Smooth muscle cell (in vitro differentiated cells): ENCODE measurements around the gene ATP1B1. TPM values are rescaled to one million over a fixed set of nuclear protein-coding genes. Genes with fewer than 3 reads are reported as not detected.

Experiments used
- DNase-seq: peaks from one replicate; lab custom pipeline; 2025; ENCODE audit not compliant: unreplicated experiment; lab: John Stamatoyannopoulos, UW
- H2AFZ ChIP-seq: fragments of 200-600 bp; sonication (generic); 2 replicates; pipeline ENCODE4 v1.6.0; 2016; ENCODE audit warnings: antibody characterized with exemption, low read depth, mild to moderate bottlenecking
- H3F3A ChIP-seq: fragments of 200-600 bp; sonication (generic); 2 replicates; pipeline ENCODE4 v1.6.0; 2017; ENCODE audit warnings: antibody characterized with exemption, low read depth
- H3K27ac ChIP-seq: fragments of 200-600 bp; sonication (generic); 2 replicates; pipeline ENCODE4 v1.5.1; 2016; ENCODE audit warnings: low read depth, mild to moderate bottlenecking
- H3K27me3 ChIP-seq: fragments of 200-600 bp; sonication (generic); 2 replicates; pipeline ENCODE4 v1.6.1; 2016; ENCODE audit warnings: low read depth, mild to moderate bottlenecking
- H3K36me3 ChIP-seq: fragments of 200-600 bp; sonication (generic); 2 replicates; pipeline ENCODE4 v1.5.1; 2016; ENCODE audit warnings: low read depth
- H3K4me1 ChIP-seq: fragments of 200-600 bp; sonication (generic); 2 replicates; pipeline ENCODE4 v1.5.1; 2016; ENCODE audit warnings: low read depth
- H3K4me2 ChIP-seq: fragments of 200-600 bp; sonication (generic); 2 replicates; pipeline ENCODE4 v1.6.0; 2016; ENCODE audit warnings: mild to moderate bottlenecking
- H3K4me3 ChIP-seq: fragments of 200-600 bp; sonication (generic); 2 replicates; pipeline ENCODE4 v1.5.1; 2016; ENCODE audit warnings: mild to moderate bottlenecking
- H3K79me2 ChIP-seq: fragments of 200-600 bp; sonication (generic); 2 replicates; pipeline ENCODE4 v1.6.0; 2016; ENCODE audit warnings: low read depth, mild to moderate bottlenecking
- H3K9ac ChIP-seq: fragments of 200-600 bp; sonication (generic); 2 replicates; pipeline ENCODE4 v1.6.0; 2016; ENCODE audit warnings: low read depth
- H3K9me3 ChIP-seq: fragments of 200-600 bp; sonication (generic); replicated peaks from 2 replicates; pipeline ENCODE4 v1.5.1; 2016; ENCODE audit warnings: low read depth
- H4K20me1 ChIP-seq: fragments of 200-600 bp; sonication (generic); 2 replicates; pipeline ENCODE4 v1.6.0; 2016; ENCODE audit warnings: low read depth
- WGBS: methylation state at CpG from one replicate; pipeline ENCODE4 v1.1.7; 2016; ENCODE audit warnings: low lambda C conversion rate; 5-methylcytosine and 5-hydroxymethylcytosine counted together
- polyA plus RNA-seq: library from polyadenylated mRNA; unstranded; fragments of >200 nt; fragmentation: Nextera tagmentation; extraction: Ambion mirVana; gene quantifications from 2 replicates; pipeline ENCODE4 v1.2.1, GENCODE V29; 2016
- total RNA-seq: library from RNA; depleted of rRNA; stranded (reverse); fragments of >200 nt; gene quantifications from 2 replicates; pipeline ENCODE4 v1.2.3, GENCODE V29; 2014
- TF ChIP-seq, protein P1 (sequence below): fragments of 200-600 bp; sonication (generic); IDR thresholded peaks from 2 replicates; pipeline ENCODE4 v1.5.1; 2017; ENCODE audit warnings: borderline replicate concordance, mild to moderate bottlenecking, antibody characterized with exemption; ENCODE audit not compliant: insufficient read depth, poor library complexity, severe bottlenecking

Gene ATP1B1
- total and polyA plus RNA-seq, 2 experiments from 2014 or later, result 144 to 347 TPM

DNA sequence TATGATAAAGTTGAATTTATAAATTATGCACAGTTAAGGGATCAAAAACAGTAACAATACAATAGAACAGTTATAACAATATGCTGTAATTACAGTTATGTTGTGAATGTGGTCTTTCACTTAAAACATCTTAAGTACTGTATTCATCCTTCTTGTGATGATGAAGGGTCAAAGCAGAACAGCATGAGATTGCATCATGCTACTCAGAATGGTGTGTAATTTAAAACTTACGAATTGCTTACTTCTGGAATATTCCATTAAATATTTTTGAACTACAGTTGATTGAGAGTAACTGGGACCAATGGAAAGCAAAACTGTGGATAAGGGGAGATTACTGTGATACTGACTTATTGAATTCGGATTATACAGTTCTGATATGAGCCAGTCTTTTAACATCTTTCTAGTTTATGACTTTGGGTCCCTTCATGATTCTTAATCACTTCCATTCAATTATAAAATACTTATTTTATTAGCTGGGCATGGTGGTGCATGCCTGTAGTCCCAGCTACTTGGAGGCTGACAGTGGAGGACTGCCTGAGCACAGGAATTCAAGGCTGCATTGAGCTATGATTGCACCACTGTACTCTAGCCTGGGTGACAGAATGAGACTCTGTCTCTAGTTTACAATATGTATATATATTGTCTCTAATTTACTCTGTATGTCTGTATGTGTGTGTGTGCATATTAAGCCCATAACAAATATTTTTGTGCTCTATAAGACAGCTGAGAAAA, 43.2 kb downstream of the ATP1B1 start:
- Histone ChIP-seq H3K27me3 (no peaks in the 10 kb centered on the region), H3K9ac (no peak overlapping the region), H4K20me1 (no peaks in the 10 kb centered on the region), H3K79me2 (no peaks in the 10 kb centered on the region), H3K36me3 (no peaks in the 10 kb centered on the region), H3K9me3 (no peaks in the 10 kb centered on the region), H2AFZ (no peak overlapping the region), H3K27ac (no peak overlapping the region), H3K4me2 (no peak overlapping the region), H3K4me3 (no peak overlapping the region), H3K4me1 (no peaks in the 10 kb centered on the region), H3F3A (no peaks in the 10 kb centered on the region)
- 93% methylated on average over 2 of the region's 2 CpGs for WGBS
- no peak for DNase-seq
- TF ChIP-seq, protein P1, sequence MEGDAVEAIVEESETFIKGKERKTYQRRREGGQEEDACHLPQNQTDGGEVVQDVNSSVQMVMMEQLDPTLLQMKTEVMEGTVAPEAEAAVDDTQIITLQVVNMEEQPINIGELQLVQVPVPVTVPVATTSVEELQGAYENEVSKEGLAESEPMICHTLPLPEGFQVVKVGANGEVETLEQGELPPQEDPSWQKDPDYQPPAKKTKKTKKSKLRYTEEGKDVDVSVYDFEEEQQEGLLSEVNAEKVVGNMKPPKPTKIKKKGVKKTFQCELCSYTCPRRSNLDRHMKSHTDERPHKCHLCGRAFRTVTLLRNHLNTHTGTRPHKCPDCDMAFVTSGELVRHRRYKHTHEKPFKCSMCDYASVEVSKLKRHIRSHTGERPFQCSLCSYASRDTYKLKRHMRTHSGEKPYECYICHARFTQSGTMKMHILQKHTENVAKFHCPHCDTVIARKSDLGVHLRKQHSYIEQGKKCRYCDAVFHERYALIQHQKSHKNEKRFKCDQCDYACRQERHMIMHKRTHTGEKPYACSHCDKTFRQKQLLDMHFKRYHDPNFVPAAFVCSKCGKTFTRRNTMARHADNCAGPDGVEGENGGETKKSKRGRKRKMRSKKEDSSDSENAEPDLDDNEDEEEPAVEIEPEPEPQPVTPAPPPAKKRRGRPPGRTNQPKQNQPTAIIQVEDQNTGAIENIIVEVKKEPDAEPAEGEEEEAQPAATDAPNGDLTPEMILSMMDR, result no peak

DNA sequence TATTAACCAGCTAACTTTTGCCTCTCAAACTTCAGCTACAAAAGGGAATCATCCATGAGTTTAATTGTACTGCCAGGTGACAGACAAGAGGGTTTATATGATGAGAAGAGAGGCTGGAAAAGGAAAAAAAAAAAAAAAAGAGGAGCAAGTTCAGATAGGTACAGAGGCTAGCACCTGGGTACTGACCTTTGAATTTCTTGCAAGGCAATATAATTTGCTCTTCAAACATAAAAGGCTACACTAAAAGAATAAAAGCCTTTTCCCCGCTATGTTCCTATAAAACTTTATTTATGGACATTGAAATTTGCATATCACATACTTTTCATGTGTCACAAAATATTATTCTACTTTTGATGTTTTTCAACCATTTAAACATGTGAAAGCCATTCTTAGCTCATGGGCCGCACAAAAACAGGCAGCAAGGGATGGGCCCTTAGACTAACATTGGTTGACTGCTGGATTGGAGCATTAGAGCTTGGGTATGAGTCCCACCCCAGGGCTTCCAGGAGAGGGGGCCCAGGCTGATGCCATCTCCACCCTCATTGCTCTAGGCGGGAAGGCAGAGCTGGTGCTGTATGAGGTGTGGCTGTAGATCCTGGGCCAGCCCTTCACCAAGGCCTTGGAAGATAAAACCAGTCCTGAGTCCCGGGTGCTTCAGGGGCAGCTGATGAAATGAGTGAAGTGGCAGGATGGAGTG, 44.3 kb downstream of the ATP1B1 start:
- Histone ChIP-seq H3K27me3 (no peaks in the 10 kb centered on the region), H3K4me2 (no peak overlapping the region), H3F3A (no peaks in the 10 kb centered on the region), H3K36me3 (no peaks in the 10 kb centered on the region), H4K20me1 (no peaks in the 10 kb centered on the region), H3K4me1 (no peaks in the 10 kb centered on the region), H3K9me3 (no peaks in the 10 kb centered on the region), H2AFZ (no peak overlapping the region), H3K27ac (no peak overlapping the region), H3K9ac (no peak overlapping the region), H3K79me2 (no peaks in the 10 kb centered on the region), H3K4me3 (no peak overlapping the region)
- TF ChIP-seq, protein P1, result no peak
- DNase-seq, result no peak
- over 99% methylated on average over 4 of the region's 4 CpGs for WGBS

DNA sequence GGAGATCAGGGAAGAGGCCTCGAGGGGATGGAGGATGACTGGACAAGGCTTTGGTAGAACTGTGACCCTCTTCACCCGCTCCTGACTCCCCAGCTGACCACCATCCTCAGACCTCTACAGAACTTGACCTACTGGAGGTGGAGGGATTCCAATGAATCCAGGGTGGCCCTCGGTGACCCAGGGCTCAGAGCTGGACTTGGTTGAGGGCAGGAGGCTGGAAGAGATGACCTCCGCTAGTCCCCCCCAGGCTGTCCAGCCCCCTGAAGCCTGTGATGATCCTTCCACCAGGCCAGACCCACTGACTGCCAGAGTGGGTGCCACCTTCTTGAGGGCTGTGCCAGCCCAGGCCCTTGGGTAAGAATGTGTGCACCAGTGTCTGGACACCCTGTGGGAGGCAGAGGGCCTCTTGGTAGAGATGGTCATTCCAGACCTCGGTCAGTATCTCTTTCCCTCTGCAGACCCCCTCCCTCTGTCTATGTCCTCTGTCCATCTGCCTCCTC, 44.9 kb downstream of the ATP1B1 start:
- Histone ChIP-seq H2AFZ (no peak overlapping the region), H3K27ac (no peak overlapping the region), H3K4me3 (no peak overlapping the region), H3K79me2 (no peaks in the 10 kb centered on the region), H3K27me3 (no peaks in the 10 kb centered on the region), H3K4me2 (no peak overlapping the region), H4K20me1 (no peaks in the 10 kb centered on the region), H3K9me3 (no peaks in the 10 kb centered on the region), H3K9ac (no peak overlapping the region), H3K36me3 (no peaks in the 10 kb centered on the region), H3F3A (no peaks in the 10 kb centered on the region), H3K4me1 (no peaks in the 10 kb centered on the region)
- 93% methylated on average over 5 of the region's 5 CpGs for WGBS
- TF ChIP-seq, protein P1, result no peak
- DNase-seq, result no peak
